Right hindlimb (tissue), 1 donor: ENCODE measurements around the gene SMIM1.
A peak's percentile ranks its signal among the peaks of the same experiment; 100 is the strongest.

ENCODE experiments used
- DNase-seq: peaks from one replicate; pipeline ENCODE4 v3.0.0-alpha.2; 2018

Gene SMIM1, protein sequence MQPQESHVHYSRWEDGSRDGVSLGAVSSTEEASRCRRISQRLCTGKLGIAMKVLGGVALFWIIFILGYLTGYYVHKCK

DNA sequence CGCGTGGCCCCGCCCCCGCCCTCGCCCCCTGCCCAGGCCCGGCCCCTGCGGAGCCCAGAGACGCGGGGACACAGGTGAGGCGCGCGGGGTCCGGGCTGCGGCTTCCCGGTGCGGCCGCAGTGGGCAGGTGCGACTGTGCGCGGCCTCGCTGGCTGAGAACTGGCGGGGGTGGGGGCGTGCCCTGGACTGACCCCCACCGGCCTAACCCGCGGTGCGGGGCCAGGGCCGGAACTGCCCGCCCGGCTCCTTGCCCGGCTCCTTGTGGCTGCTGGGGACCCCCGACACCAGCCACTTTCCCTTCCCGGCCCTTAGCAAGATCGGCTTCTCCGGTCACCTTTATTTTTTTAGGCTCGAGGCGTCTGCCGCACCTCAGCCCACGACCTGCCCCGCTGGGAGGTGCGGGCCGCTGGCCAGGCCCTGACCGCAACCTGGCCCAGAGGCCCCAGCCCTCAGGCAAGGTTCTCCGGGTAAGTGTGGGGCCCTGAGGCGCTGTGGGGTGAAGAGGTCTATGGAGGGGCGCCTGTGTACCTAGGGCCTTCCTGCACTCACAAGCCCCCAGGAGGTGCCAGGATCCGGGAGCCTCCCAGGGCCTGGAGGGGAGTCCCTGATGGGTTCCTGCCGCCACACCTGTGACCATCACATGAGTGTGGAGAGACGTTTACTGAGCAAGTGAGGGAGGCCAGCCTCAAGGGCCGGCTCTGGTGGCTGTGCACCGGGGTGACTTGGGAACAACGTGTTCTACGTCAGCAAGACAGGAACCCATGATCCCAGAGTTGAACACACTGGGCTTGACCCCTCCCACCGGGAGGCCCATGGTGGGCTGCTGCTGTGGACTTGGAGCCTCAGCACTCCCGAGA lies at the start of gene SMIM1:
TSS of gene SMIM1 (plus strand) at position 35 of the 857 bp plus-strand sequence. CDS start 2,625 bp downstream, outside the sequence.
- DNase-seq: peak; percentile 43

DNA sequence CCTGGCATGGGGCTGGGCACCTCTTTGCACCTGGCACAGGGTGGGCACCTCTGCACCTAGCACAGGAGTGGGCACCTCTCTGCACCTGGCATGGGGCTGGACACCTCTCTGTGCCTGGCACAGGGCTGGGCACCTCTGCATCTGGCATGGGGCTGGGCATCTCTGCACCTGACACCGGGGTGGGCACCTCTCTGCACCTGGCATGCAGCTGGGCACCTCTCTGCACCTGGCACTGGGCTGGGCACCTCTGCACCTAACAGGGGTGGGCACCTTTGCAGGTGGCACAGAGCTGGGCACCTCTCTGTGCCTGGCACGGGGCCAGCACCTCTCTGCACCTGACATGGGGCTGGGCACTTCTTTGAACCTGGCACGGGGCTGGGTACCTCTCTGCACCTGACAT lies 49.7 kb upstream of the SMIM1 start:
- DNase-seq: no peak

DNA sequence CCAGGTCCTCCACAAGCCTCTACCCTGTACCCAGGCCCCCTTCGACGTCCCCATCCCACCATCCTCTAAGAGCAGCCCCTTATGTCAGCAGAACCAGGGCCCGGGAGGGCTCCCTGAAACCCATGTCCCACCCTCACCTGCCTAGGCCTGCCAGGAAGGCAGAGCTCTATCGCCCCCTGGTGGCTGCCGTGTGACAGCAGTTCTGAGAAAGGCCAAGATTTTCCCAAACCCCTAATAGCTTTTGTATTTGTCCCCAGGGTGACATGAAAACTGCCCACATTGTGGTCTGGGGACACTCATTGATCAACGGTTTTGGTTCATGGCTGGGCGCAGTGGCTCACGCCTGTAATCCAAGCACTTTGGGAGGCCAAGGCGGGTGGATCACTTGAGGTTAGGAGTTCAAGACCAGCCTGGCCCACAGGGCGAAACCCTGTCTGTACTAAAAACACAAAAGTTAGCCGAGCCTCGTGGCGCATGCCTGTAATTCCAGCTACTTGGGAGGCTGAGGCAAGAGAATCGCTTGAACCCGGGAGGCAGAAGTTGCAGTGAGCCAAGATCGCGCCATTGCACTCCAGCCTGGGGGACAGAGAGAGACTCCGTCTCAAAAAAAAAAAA lies 48.0 kb upstream of the SMIM1 start:
- peak; percentile 70 for DNase-seq

DNA sequence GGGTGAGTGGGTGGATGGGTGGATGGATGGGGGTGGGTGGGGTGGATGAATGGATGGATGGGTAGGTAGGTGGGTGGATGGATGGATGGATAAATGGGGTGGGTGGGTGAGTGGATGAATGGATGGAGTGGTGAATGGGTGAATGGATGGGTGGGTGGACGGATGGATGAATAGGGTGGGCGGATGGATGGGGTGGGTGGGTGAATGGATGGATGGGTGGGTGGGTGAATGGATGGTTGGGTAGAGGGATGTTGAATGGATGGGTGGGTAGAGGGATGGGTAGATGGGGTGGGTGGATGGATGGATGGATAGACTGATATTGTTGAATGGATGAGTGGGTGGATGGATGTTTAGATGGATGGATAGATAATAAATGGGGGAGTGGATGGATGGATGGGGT lies 47.2 kb upstream of the SMIM1 start:
- DNase-seq: no peak

DNA sequence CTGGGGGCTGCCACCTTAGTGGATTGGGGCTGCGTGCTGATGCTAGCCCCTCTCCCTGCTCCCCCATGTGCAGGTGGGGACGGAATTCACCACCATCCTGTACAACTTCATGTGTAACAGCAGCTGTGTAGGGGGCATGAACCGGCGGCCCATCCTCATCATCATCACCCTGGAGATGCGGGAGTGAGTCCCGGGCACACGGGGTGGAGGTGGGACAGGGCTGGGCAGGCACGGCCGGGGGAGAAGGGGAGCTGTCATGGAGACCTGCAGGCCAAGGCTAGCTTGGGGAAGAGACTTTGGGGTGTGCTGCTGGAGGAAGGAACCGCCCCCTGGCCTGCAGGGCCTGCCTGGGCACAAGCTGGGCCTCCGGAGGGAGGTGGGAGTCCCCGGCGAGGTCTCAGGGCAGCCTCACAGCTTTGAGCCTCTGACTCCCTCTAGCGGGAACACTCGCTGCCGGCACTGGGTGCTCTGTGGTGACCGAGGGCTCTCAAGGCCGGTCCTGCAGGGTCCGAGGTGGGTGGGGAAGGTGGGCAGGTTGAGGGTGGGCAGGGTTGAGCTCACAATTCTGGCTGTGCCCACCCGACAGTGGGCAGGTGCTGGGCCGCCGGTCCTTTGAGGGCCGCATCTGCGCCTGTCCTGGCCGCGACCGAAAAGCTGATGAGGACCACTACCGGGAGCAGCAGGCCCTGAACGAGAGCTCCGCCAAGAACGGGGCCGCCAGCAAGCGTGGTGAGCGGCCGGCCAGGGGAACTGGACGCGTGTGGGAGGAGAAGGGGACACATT lies 45.3 kb upstream of the SMIM1 start:
- DNase-seq: no peak

DNA sequence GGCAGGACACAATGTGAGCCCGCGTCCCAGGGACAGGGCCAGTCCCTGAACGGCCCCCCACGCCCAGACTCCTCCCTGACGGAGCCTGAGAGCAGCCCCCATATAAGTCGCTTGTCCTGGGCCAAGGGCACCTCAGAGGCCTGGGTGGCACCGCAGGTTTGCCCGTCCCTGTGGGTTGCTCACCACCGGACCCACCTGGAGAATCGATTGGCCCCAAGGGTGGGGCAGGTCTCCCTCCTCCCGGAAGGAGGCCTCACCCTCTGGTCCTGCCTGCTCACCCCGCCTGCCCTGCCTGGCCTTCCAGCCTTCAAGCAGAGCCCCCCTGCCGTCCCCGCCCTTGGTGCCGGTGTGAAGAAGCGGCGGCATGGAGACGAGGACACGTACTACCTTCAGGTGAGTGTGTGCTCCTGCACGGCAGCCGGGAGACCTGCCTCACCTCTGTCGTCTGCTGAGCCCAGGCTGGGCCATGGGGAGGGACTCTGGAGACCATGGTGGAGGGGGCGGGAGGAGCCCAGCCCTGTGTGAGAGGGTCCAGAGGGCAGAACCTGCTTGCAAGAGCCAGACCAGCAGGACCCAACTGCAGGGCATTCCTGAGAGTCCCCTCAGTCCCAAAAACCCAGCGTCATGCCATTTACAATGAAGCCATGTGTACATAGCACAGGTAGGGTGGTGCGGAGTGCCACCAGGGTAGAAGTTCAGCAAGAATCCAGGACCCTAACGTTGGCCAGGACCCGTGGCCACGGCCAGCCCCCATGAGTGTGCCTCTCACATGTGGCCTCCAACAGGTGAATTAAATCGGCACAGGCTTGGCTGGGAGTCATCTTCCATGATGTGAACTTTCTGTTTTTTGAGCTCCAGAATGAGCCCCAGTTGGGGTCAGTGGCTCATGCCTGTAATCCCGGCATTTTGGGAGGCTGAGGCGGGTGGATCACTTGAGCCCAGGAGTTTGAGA lies 44.4 kb upstream of the SMIM1 start:
- DNase-seq: no peak

DNA sequence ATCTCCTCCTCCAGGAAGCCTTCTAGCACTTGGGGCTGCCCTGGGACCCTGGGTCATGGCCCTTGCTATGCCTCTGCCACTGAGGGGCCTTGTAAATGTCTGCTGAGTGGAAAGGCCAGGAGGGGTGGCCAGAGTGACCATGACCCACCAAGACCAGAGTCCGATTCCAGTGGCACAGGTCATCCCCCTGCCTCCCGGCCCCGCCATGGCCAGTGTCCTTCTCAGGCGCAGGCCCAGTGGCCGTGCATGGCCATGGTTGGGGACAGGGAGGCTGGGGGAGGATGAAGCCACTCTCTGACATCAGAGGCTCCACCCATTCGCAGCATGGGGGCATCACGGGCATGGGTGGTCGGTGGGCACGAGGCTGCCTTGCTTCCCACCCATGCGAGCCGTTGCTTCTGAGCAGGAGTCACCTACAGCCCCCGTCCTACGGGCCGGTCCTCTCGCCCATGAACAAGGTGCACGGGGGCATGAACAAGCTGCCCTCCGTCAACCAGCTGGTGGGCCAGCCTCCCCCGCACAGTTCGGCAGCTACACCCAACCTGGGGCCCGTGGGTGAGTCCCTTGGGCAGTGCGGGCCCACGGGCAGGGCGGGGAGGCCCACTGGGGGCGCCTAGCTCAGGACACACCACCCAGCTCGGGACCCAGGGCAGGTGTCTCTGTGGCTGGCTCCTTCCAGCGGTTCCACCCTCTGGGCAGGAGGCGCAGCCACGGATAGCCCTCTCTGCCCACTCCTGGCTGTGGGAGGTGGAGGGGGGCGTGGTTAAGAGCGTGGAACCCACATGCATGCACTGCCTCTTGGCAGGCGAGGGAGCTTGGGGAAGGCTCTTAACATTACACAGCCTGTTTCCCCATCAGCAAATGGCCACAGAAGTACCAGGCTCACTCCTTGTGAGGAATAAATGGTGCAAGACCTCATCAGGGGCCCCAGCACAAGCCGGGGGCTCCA lies 42.7 kb upstream of the SMIM1 start:
- no peak for DNase-seq

DNA sequence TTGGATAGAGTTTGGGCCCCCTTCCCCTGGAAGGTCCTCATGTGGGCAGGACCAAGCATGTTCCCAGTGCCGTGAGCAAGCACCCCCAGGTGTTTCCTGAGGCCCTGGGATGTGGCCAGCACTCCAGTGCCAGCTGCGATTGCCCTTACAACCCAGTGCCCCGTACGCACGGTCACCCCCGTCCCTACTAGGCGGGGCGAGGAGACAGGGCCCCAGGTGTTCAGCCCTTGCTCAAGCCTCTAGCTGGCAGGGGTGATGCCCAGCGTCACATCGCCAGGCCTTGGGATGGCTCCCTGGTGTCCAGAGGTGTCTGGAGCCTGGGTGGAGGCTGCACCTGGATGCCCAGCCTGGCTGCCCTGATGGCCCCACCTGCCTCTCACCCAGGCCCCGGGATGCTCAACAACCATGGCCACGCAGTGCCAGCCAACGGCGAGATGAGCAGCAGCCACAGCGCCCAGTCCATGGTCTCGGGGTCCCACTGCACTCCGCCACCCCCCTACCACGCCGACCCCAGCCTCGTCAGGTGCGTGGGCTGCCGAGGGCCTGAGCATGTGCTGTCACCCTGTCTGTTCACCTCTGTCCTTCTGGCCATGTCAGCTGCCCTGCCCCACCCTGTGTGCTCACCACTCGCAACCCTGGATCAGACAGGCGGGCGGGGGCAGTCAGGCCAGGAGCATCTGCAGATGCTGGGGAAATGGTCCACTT lies 41.9 kb upstream of the SMIM1 start:
- DNase-seq: no peak

DNA sequence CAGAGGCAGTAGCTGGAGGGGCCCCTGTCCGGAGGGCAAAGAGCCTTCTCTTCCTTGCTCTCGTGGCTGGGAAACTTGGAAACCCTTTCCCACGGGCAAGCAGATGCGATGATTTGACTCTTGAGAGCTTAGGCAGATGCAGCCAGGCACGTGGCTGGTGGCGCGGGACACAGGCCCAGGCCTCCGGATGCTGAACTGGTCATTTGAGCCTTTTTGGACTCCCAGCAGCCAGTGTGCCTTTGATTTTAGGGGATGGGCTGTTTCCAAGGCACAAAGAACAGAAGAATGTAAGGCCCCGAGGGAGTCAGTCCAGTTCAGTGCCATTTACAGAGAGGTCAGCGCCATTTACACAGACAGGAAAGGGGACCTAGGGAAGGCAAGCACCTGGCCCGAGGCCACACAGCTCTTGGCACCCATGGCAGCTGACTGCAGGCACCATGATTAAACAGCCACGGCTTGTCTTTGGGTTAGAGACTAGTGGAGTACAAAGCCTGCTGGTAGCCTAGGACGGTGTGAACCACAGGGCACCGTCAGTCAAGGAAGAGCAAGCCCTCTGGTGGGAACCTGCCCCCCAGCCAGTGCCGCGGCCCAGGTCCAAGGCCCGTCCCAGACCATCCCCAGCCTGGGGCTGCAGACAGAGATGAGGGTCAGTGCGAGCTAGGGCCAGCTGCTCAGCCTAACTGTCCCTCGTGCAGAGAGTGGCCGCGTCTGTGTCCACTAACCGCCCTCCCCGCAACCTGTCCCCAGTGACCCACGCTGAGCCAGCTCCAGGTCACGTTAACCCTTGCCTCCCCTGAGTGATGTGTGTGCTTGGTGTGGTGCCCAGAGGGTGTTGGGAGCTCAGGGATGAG lies 40.7 kb upstream of the SMIM1 start:
- DNase-seq: no peak

DNA sequence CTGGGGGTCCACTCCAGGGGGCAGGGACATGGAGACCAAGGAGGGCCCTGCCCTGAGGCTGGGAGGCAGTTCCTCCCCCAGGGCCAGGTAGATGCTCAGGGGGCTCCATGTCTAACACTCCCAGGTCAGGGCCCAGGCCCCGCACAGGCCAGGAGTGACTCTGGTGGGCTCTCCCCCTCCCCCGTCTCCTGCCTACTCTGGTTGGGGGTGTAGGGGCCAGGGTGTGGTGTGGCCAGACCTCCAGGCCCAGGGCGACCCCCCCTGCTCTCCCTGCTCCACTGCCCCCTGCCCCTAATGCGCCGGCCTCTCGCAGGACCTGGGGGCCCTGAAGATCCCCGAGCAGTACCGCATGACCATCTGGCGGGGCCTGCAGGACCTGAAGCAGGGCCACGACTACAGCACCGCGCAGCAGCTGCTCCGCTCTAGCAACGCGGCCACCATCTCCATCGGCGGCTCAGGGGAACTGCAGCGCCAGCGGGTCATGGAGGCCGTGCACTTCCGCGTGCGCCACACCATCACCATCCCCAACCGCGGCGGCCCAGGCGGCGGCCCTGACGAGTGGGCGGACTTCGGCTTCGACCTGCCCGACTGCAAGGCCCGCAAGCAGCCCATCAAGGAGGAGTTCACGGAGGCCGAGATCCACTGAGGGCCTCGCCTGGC lies 40.0 kb upstream of the SMIM1 start:
- no peak for DNase-seq

DNA sequence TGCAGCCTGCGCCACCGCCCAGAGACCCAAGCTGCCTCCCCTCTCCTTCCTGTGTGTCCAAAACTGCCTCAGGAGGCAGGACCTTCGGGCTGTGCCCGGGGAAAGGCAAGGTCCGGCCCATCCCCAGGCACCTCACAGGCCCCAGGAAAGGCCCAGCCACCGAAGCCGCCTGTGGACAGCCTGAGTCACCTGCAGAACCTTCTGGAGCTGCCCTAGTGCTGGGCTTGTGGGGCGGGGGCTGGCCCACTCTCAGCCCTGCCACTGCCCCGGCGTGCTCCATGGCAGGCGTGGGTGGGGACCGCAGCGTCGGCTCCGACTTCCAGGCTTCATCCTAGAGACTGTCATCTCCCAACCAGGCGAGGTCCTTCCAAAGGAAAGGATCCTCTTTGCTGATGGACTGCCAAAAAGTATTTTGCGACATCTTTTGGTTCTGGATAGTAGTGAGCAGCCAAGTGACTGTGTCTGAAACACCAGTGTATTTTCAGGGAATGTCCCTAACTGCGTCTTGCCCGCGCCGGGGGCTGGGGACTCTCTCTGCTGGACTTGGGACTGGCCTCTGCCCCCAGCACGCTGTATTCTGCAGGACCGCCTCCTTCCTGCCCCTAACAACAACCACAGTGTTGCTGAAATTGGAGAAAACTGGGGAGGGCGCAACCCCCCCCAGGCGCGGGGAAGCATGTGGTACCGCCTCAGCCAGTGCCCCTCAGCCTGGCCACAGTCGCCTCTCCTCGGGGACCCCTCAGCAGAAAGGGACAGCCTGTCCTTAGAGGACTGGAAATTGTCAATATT lies 39.3 kb upstream of the SMIM1 start:
- no peak for DNase-seq

DNA sequence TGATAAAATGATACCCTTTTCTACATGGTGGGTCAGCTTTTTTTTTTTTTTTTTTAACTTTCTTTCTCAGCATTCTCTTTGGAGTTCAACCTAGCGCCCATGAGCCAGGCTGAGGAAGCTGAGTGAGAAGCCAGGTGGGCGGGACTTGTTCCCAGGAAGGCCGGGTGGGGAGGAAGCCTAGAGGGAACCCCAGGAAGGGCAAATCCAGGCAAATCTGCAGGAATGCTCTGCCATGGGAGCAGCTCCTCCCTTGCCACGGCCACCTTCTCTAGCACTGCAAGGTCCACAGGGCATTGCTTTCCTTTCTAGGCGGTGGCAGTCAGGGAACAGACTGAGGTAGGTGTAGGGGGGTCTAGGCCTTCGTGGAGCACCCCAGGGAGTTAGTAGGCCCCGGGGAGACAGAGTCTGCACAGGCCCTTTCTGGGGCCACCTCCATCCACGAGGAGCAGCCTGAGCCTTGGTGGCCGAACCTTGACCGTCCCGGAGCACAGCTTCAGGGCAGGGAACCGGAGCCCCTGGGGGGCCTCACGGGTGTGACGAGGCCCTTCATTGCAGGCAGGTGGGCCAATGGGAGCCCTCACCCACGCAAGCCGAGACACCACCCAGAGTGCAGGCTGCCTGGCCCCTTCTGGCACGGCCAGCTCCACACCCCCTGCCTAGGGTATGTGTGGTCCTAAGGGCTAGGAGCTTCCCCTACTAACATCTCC lies 38.5 kb upstream of the SMIM1 start:
- DNase-seq: no peak

DNA sequence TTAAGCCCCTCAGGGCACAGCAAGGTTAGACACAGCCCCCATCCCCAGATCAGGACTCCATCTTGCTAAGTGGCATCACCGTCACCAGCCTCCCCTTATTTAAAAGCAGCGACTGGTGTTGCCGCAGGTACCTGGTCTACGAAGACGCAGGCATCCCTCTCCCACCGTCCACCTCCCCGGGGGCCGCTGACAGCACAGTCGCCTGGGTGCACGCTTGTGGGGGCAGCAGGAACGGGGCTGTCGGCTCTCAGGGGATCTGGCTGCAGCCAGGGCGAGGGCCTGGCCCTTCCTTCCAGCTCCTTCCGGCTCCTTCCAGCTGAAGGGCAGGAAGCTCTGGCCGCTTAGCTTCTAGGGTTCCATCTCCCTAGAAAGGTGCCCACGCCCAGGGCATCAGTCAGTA lies 37.9 kb upstream of the SMIM1 start:
- DNase-seq: no peak

DNA sequence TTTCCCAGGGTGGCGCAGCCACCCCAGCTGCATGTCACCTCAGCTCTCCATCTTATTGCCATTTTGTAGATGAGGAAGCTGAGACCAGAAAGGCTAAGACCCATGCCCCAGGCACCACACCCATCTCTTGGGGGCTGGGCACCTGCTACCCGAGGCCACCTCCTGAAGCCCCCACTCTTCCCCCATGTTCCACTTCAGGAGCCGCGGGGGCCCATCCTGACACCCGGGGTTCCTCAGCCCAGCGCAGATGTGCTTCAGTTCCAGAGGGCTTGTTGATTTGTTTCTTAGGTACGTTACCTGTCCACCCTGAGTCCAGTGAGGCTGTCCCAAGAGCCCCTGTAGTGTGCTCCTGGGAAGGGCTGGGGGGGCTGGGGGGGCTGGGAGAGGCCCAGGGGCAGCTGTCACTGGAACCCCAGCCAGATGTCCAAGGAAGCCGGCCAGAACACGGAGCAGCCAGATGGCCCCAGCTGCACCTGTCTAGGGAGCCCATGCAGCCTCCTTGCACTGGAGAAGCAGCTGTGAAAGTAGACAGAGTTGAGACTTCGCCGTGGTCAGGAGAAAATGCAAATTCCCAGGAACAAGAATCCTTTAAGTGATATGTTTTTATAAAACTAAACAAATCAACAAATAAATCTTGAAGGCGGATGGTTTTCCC lies 37.4 kb upstream of the SMIM1 start:
- DNase-seq: peak; percentile 65

DNA sequence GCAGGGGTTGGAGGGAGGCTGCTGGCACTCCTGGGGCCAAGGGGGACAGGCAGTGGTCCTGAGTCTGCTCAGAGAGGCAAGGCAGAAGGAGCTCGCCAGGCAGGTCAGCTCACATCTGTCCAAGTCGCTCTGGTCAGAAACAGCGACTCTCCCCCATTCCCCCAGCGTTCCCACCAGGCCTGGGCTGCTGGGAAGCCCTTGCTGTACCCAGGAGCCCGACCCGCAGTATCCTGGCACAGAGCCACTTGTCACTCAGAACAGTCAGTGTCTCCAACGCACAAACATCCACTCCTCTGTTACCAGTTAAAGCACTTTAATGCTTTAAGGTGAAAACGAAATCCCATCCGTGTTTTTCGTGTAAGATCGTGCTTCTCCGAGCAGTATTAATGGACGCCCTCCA lies 36.9 kb upstream of the SMIM1 start:
- DNase-seq: no peak

DNA sequence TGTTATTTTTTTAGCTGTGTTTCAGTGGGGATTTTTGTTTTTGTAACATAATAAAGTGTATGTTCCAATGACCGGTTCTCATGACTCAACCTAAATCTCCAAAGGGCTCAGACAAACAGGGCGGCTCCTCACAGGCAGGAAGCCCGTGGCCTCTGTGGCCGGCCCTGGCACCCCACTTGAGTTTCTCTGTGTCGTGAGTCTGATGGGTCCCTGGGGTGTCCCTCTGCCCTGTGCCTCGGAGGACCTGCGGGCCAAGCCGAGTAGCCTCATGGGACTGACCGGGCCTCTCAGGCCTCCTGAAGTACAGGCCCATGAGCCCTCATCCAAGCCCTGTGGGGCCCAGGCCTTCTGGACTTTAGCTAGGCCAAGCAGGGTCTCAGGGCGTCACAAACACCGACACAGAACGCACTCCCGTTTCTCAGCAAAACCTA lies 36.4 kb upstream of the SMIM1 start:
- no peak for DNase-seq

DNA sequence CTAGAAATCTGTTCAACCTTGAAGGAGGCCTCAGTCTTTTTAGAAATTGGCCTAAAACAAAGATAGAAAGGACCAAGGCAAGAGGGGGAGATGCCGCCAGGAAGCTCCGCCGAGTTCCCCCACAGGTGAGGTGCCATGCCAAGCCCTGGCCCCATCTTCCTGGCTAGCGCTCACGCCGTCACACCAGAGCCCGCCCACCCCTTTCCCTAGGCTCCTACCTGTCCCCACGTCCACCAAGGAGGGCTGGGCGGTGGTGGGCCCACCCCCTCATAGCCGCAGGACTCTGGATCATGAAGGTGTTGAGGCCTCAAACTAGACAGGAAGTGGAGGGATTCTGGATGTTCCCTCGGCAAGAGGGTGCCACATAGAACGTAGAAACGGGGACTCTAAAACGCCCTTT lies 35.8 kb upstream of the SMIM1 start:
- no peak for DNase-seq
